Natural killer cell treated with Interleukin-12 subunit alpha and Interleukin-12 subunit beta and Interleukin-15 and Interleukin-18, amount 100 ng/mL, for 72 hours (primary cell): ENCODE measurements around the gene PLXNA3. TPM values are rescaled to one million over a fixed set of nuclear protein-coding genes. Genes with fewer than 3 reads are reported as not detected.

Experiments
- ATAC-seq, 2 donors: fragments of 150-1000 bp; cut with Tn5 transposase in 1 of 2; sonication (Bioruptor Pico), chemical (Tn5 transposase) in 1 of 2; 2 replicates each; pipeline ENCODE4 v1.10.0; 2021
- DNase-seq: peaks from one replicate; pipeline ENCODE4 v3.0.0; 2022; ENCODE audit warnings: low spot score
- H3K27ac Mint-ChIP-seq, 2 donors: 1 replicate in 1 of 2; 2 replicates in 1 of 2; pipeline ENCODE4 v1.8.0; 2022; ENCODE audit warnings: mixed read lengths in 2 of 2, mild to moderate bottlenecking in 1 of 2, moderate library complexity in 1 of 2
- H3K27me3 Mint-ChIP-seq, 2 donors: 1 replicate in 1 of 2; 2 replicates in 1 of 2; pipeline ENCODE4 v1.8.0; 2022; ENCODE audit warnings: mixed read lengths in 2 of 2
- H3K36me3 Mint-ChIP-seq: one replicate; pipeline ENCODE4 v1.8.0; 2022; ENCODE audit warnings: mixed read lengths
- H3K4me1 Mint-ChIP-seq, 2 donors: 1 replicate in 1 of 2; 2 replicates in 1 of 2; pipeline ENCODE4 v1.8.0; 2022; ENCODE audit warnings: low read depth in 2 of 2, mixed read lengths in 2 of 2, mild to moderate bottlenecking in 1 of 2
- H3K4me3 Mint-ChIP-seq: one replicate; pipeline ENCODE4 v1.8.0; 2022; ENCODE audit warnings: mixed read lengths
- H3K9me3 Mint-ChIP-seq: 2 replicates; pipeline ENCODE4 v1.8.0; 2022; ENCODE audit warnings: mixed read lengths
- total RNA-seq, 2 donors: library from RNA; stranded (reverse); gene quantifications; one replicate each; pipeline ENCODE4 v1.2.3, GENCODE V29; 2022

PLXNA3 gene
- total RNA-seq, 2 donors from 2014 or later, result 52.4 to 61.3 TPM

GRCh38 chrX:154452823-154453222 lies 5.3 kb upstream of the PLXNA3 start:
- DNase-seq, result no peak
- no peak overlapping the region for H3K27ac Mint-ChIP-seq

GRCh38 chrX:154457491-154458115 lies 478 bp upstream of the PLXNA3 start:
- Mint-ChIP-seq H3K36me3 (no peaks in the 10 kb centered on the region), H3K27ac (peak overlapping the region; percentile 83 to 88), H3K4me3 (peak overlapping the region; percentile 100), H3K9me3 (no peaks in the 10 kb centered on the region), H3K4me1 (peaks cover 6 to 11% of the 10 kb centered on the region in 2 donors), H3K27me3 (no peaks in the 10 kb centered on the region)
- DNase-seq (no peak), ATAC-seq (peak; percentile 77 to 80)

More at GRCh38 chrX:154452823-154453222, 5.3 kb upstream of the PLXNA3 start:
- no peak overlapping the region for H3K4me3 Mint-ChIP-seq
- no peak for ATAC-seq
- H3K27me3 Mint-ChIP-seq, result no peaks in the 10 kb centered on the region
- H3K36me3 Mint-ChIP-seq, result no peaks in the 10 kb centered on the region
- H3K9me3 Mint-ChIP-seq, result no peaks in the 10 kb centered on the region
- peaks cover 6 to 7% of the 10 kb centered on the region in 2 donors for H3K4me1 Mint-ChIP-seq

- peak overlapping the region; percentile 70 for H3K4me3 Mint-ChIP-seq
- no peaks in the 10 kb centered on the region for H3K9me3 Mint-ChIP-seq
- peak overlapping the region in 1 of 2 donors; percentile 50 for H3K27ac Mint-ChIP-seq
- no peaks in the 10 kb centered on the region for H3K27me3 Mint-ChIP-seq
- no peaks in the 10 kb centered on the region for H3K36me3 Mint-ChIP-seq
- ATAC-seq, result peak in 1 of 2 donors; percentile 49
- DNase-seq, result no peak
- peaks cover 6 to 11% of the 10 kb centered on the region in 2 donors for H3K4me1 Mint-ChIP-seq
Observed at GRCh38 chrX:154458954-154459778, 1.1 kb downstream of the PLXNA3 start.

- Mint-ChIP-seq H3K27me3 (no peaks in the 10 kb centered on the region), H3K4me3 (peak overlapping the region; percentile 32), H3K4me1 (peaks cover 6 to 11% of the 10 kb centered on the region in 2 donors), H3K27ac (no peak overlapping the region), H3K36me3 (no peaks in the 10 kb centered on the region), H3K9me3 (no peaks in the 10 kb centered on the region)
- DNase-seq (no peak), ATAC-seq (no peak)
Observed at GRCh38 chrX:154459832-154460231, 1.8 kb downstream of the PLXNA3 start.

GRCh38 chrX:154460326-154460725 lies 2.2 kb downstream of the PLXNA3 start:
- Mint-ChIP-seq H3K27me3 (no peaks in the 10 kb centered on the region), H3K4me3 (peak overlapping the region; percentile 32), H3K36me3 (no peaks in the 10 kb centered on the region), H3K27ac (no peak overlapping the region), H3K9me3 (no peaks in the 10 kb centered on the region), H3K4me1 (peaks cover 6 to 11% of the 10 kb centered on the region in 2 donors)
- no peak for ATAC-seq
- DNase-seq, result no peak

- no peaks in the 10 kb centered on the region for H3K36me3 Mint-ChIP-seq
- no peaks in the 10 kb centered on the region for H3K9me3 Mint-ChIP-seq
- H3K4me3 Mint-ChIP-seq, result no peak overlapping the region
- peaks cover 2 to 8% of the 10 kb centered on the region in 2 donors for H3K4me1 Mint-ChIP-seq
- no peaks in the 10 kb centered on the region for H3K27me3 Mint-ChIP-seq
- ATAC-seq, result no peak
- no peak overlapping the region for H3K27ac Mint-ChIP-seq
- no peak for DNase-seq
Observed at GRCh38 chrX:154462396-154462795, 4.3 kb downstream of the PLXNA3 start.

- no peak overlapping the region for H3K27ac Mint-ChIP-seq
- H3K9me3 Mint-ChIP-seq, result no peaks in the 10 kb centered on the region
- H3K36me3 Mint-ChIP-seq, result no peaks in the 10 kb centered on the region
- ATAC-seq, result no peak
- H3K4me3 Mint-ChIP-seq, result no peak overlapping the region
- H3K27me3 Mint-ChIP-seq, result no peaks in the 10 kb centered on the region
- DNase-seq, result no peak
- H3K4me1 Mint-ChIP-seq, result peaks cover 0 to 5% of the 10 kb centered on the region in 2 donors
Observed at GRCh38 chrX:154463611-154464220, 5.6 kb downstream of the PLXNA3 start.

- ATAC-seq (no peak), DNase-seq (no peak)
- no peak overlapping the region for H3K27ac Mint-ChIP-seq
- H3K4me3 Mint-ChIP-seq, result no peak overlapping the region
- no peaks in the 10 kb centered on the region for H3K36me3 Mint-ChIP-seq
- H3K27me3 Mint-ChIP-seq, result no peaks in the 10 kb centered on the region
- H3K9me3 Mint-ChIP-seq, result no peaks in the 10 kb centered on the region
- H3K4me1 Mint-ChIP-seq, result peaks cover 0 to 3% of the 10 kb centered on the region in 2 donors
Observed at GRCh38 chrX:154464806-154465365, 6.8 kb downstream of the PLXNA3 start.

- DNase-seq (no peak), ATAC-seq (no peak)
- Mint-ChIP-seq H3K4me3 (no peak overlapping the region), H3K4me1 (peaks cover 0 to 3% of the 10 kb centered on the region in 2 donors), H3K36me3 (no peaks in the 10 kb centered on the region), H3K27ac (no peak overlapping the region), H3K9me3 (no peaks in the 10 kb centered on the region), H3K27me3 (no peaks in the 10 kb centered on the region)
Observed at GRCh38 chrX:154465601-154466000, 7.5 kb downstream of the PLXNA3 start.

- Mint-ChIP-seq H3K9me3 (no peaks in the 10 kb centered on the region), H3K4me1 (peaks cover 0 to 3% of the 10 kb centered on the region in 2 donors), H3K27me3 (no peaks in the 10 kb centered on the region), H3K36me3 (no peaks in the 10 kb centered on the region), H3K4me3 (no peak overlapping the region), H3K27ac (no peak overlapping the region)
- no peak for ATAC-seq
- DNase-seq, result no peak
Observed at GRCh38 chrX:154466036-154466435, 8.0 kb downstream of the PLXNA3 start.

GRCh38 chrX:154466907-154467306 lies 8.8 kb downstream of the PLXNA3 start:
- H3K4me1 Mint-ChIP-seq, result peaks cover 0 to under 1% of the 10 kb centered on the region in 2 donors
- ATAC-seq, result no peak
- H3K27ac Mint-ChIP-seq, result no peak overlapping the region
- DNase-seq, result no peak
- H3K27me3 Mint-ChIP-seq, result no peaks in the 10 kb centered on the region
- no peak overlapping the region for H3K4me3 Mint-ChIP-seq
- H3K9me3 Mint-ChIP-seq, result no peaks in the 10 kb centered on the region
- H3K36me3 Mint-ChIP-seq, result no peaks in the 10 kb centered on the region

- Mint-ChIP-seq H3K4me1 (no peaks in the 10 kb centered on the region), H3K9me3 (no peaks in the 10 kb centered on the region), H3K27me3 (no peaks in the 10 kb centered on the region), H3K27ac (no peak overlapping the region), H3K36me3 (no peaks in the 10 kb centered on the region), H3K4me3 (no peak overlapping the region)
- DNase-seq (no peak), ATAC-seq (no peak)
Observed at GRCh38 chrX:154467556-154467955, 9.5 kb downstream of the PLXNA3 start.

- Mint-ChIP-seq H3K4me1 (no peaks in the 10 kb centered on the region), H3K36me3 (no peaks in the 10 kb centered on the region), H3K27me3 (no peaks in the 10 kb centered on the region), H3K27ac (no peak overlapping the region), H3K4me3 (no peak overlapping the region), H3K9me3 (no peaks in the 10 kb centered on the region)
- DNase-seq, result no peak
- ATAC-seq, result no peak
Observed at GRCh38 chrX:154468217-154468616, 10.1 kb downstream of the PLXNA3 start.

- Mint-ChIP-seq H3K4me1 (peaks cover 0 to 3% of the 10 kb centered on the region in 2 donors), H3K36me3 (no peaks in the 10 kb centered on the region), H3K27ac (no peak overlapping the region), H3K27me3 (no peaks in the 10 kb centered on the region), H3K9me3 (no peaks in the 10 kb centered on the region), H3K4me3 (no peak overlapping the region)
- DNase-seq (peak; percentile 38), ATAC-seq (no peak)
Observed at GRCh38 chrX:154469114-154469513, 11.0 kb downstream of the PLXNA3 start.
